Fibroblast of villous mesenchyme (primary cell): ENCODE data around the gene TAS2R19. TPM values are rescaled to one million over a fixed set of nuclear protein-coding genes. Genes with fewer than 3 reads are reported as not detected.

Experiments used
- DNase-seq: peaks from one replicate; pipeline ENCODE4 v3.0.0-alpha.2; 2010; ENCODE audit warnings: low read depth
- H3K4me3 ChIP-seq: 2 replicates; pipeline ENCODE4 v1.5.1; 2011; ENCODE audit warnings: low read depth, mild to moderate bottlenecking, low read length
- total RNA-seq: library from RNA; depleted of rRNA; stranded (reverse); fragments of >200 nt; gene quantifications from 2 replicates; pipeline ENCODE4 v1.2.3, GENCODE V29; 2012
- TF ChIP-seq, protein P1 (sequence below): IDR thresholded peaks from 2 replicates; pipeline ENCODE4 v1.5.1; 2012; ENCODE audit warnings: low read depth, mild to moderate bottlenecking, low read length; ENCODE audit not compliant: insufficient read depth

The TAS2R19 gene
- total RNA-seq, 1 donor, result 7.8 TPM

DNA sequence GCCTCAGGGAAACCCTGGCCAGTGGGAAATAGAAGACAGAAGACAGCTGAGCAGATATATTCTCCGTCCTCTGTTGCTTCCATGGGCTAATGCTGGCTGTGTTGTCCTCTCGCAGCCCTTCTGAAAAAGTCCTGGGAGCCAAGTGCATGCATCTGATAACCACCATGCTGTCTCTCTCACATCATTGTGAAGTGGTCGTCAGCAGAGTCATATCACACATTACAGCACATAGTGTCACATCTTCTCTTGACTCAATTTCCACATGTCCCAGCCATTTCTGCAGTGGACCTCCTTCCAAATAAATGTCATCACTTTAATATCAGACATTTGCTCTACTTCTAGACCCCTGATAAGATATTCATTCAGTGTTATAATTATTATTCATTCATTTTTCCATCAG lies 28.1 kb downstream of the TAS2R19 start:
- TF ChIP-seq, protein P1, sequence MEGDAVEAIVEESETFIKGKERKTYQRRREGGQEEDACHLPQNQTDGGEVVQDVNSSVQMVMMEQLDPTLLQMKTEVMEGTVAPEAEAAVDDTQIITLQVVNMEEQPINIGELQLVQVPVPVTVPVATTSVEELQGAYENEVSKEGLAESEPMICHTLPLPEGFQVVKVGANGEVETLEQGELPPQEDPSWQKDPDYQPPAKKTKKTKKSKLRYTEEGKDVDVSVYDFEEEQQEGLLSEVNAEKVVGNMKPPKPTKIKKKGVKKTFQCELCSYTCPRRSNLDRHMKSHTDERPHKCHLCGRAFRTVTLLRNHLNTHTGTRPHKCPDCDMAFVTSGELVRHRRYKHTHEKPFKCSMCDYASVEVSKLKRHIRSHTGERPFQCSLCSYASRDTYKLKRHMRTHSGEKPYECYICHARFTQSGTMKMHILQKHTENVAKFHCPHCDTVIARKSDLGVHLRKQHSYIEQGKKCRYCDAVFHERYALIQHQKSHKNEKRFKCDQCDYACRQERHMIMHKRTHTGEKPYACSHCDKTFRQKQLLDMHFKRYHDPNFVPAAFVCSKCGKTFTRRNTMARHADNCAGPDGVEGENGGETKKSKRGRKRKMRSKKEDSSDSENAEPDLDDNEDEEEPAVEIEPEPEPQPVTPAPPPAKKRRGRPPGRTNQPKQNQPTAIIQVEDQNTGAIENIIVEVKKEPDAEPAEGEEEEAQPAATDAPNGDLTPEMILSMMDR, result no peak
- H3K4me3 ChIP-seq, result no peak overlapping the region
- DNase-seq, result no peak

DNA sequence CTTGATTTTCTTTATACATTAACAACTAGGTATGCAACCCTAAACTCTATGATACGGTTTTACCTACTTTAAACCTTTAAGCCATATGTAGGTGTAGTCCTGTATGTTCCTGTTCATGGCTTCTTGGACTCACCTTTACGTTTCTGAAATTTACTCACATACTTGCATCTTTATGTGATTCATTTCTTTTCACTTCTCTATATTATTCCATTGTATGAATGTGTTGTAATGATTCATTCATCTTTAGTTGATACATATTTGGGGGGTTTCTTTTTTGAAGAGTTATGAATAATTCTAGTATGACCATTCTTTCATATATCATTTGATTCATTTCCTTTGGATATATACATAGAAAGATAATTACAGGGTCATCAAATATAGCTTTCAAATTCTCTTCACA lies 33.3 kb downstream of the TAS2R19 start:
- TF ChIP-seq, protein P1, result no peak
- DNase-seq, result no peak
- no peak overlapping the region for H3K4me3 ChIP-seq

DNA sequence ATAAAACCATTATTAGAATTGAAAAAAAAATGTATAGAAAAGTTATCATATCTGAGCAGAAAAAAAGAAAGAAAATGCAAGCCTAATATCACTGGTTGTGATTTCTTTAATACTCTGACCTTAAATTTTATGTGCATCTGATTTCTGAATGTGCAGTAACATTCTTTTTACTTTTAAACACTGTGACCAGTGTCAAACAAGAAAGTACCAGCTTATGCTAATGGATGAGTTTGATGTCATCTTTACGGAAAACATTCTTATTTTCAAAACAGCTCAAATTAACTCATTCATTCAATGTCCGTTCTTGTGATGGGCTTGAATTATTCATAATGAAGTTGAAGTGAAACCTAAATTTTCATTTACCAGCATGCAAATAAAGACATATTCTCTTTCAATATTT lies 35.6 kb downstream of the TAS2R19 start, which contains the start of gene TAS2R50:
Gene TAS2R50 (minus strand): TSS at position 101 of the 400 bp plus-strand sequence. CDS start 52 bp downstream, at position 49.
- no peak within 1 kb of the TSS for H3K4me3 ChIP-seq
- TF ChIP-seq, protein P1, result no peak
- DNase-seq, result no peak

DNA sequence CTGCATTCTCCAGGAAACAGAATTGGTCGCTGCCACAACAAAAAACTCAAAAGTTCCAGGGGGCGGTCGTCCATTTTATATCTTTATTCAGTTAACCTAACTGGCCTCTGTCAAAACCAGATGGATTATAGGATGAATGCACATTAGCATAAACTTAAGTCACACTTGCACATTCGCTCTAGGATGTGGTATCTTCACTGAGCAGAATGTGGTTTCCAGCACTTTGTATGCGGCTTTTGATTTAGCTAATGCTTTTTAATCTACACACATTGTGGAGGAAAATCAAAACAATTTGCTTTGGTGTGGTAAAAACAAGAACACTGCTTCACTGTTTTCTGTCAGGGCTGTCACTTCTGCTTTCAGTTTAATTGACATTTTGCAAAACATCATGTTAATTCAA lies 40.2 kb downstream of the TAS2R19 start:
- H3K4me3 ChIP-seq, result no peak overlapping the region
- no peak for DNase-seq
- TF ChIP-seq, protein P1, result no peak

DNA sequence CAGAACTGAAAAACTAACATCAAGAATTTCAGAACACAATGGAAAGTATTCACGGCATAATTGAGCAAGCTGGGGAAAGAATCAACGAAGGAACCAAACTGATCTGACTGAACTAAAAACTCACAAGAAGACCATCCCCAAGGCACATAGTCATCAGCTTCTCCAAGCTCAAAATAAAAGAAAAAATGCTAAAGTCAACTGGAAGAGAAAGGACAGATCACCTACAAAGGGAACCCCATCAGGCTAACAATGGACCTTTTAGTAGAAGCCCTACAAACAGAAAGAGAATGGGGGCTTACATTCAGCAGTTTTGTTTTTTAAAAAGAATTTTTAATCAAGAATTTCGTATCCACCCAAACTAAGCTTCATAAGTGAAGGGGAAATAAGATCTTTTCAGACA lies 47.5 kb downstream of the TAS2R19 start:
- TF ChIP-seq, protein P1, result no peak
- no peak for DNase-seq
- H3K4me3 ChIP-seq, result no peak overlapping the region

Other genes with a start within 250 kb of the TAS2R19 start
- 0.32 TPM in 1 of 2 replicates, not detected in the other for gene TAS2R7, start 220.0 kb downstream of the TAS2R19 start, total RNA-seq
- 0.32 and 0.43 TPM in 2 replicates for gene TAS2R8, start 215.3 kb downstream of the TAS2R19 start, total RNA-seq
- gene TAS2R9, start 212.5 kb downstream of the TAS2R19 start, total RNA-seq, result not detected in 2 replicates
- gene TAS2R10, start 196.3 kb downstream of the TAS2R19 start, total RNA-seq, result 0.86 and 0.97 TPM in 2 replicates
- 2.3 and 3.5 TPM in 2 replicates for gene PRR4, start 173.1 kb downstream of the TAS2R19 start, total RNA-seq
- gene PRH1, start 138.4 kb downstream of the TAS2R19 start, total RNA-seq, result 30.2 and 32.9 TPM in 2 replicates
- gene TAS2R13, start 113.1 kb downstream of the TAS2R19 start, total RNA-seq, result 3.0 and 3.9 TPM in 2 replicates
- gene PRH2, start 93.4 kb downstream of the TAS2R19 start, total RNA-seq, result 0.32 and 0.43 TPM in 2 replicates
- 4.5 and 6.9 TPM in 2 replicates for gene TAS2R14, start 83.4 kb downstream of the TAS2R19 start, total RNA-seq
- gene TAS2R50, start 35.7 kb downstream of the TAS2R19 start, total RNA-seq, result 5.8 and 7.3 TPM in 2 replicates
- gene TAS2R20, start 24.3 kb downstream of the TAS2R19 start, total RNA-seq, result 5.2 and 5.5 TPM in 2 replicates
- gene TAS2R31, start 8.8 kb upstream of the TAS2R19 start, total RNA-seq, result 7.3 and 8.4 TPM in 2 replicates
- 4.2 and 4.3 TPM in 2 replicates for gene TAS2R46, start 39.7 kb upstream of the TAS2R19 start, total RNA-seq
- gene TAS2R43, start 69.7 kb upstream of the TAS2R19 start, total RNA-seq, result 3.5 and 4.5 TPM in 2 replicates
- gene TAS2R30, start 112.0 kb upstream of the TAS2R19 start, total RNA-seq, result 7.4 and 9.1 TPM in 2 replicates
- 7.3 and 7.4 TPM in 2 replicates for gene SMIM10L1, start 148.6 kb upstream of the TAS2R19 start, total RNA-seq
- not detected in 2 replicates for gene TAS2R42, start 164.3 kb upstream of the TAS2R19 start, total RNA-seq
- gene PRB3, start 247.1 kb upstream of the TAS2R19 start, total RNA-seq, result not detected in 2 replicates